Activated CD4-positive, alpha-beta T cell treated with anti-CD3 and anti-CD28 coated beads, Interleukin-2, amount 10 ng/mL, durations not matched to agents 7 days and 5 days (primary cell): ENCODE data around the gene TUBA8. TPM values are rescaled to one million over a fixed set of nuclear protein-coding genes. Genes with fewer than 3 reads are reported as not detected.

Experiments
- CTCF ChIA-PET: fragments of 350-600 bp; sonication (Branson Sonifier 250); formaldehyde crosslinking; loops from one replicate; lab custom pipeline; 2021; ENCODE audit warnings: antibody characterized with exemption; lab: Charles Lee
- POLR2A ChIA-PET: fragments of 350-600 bp; sonication (Branson Sonifier 250); formaldehyde crosslinking; loops from one replicate; lab custom pipeline; 2021; ENCODE audit warnings: antibody characterized with exemption; lab: Charles Lee
- DNase-seq: peaks from one replicate; pipeline ENCODE4 v3.0.0-alpha.2; 2020
- H3K27ac Mint-ChIP-seq: one replicate; pipeline ENCODE4 v1.8.0; 2021; ENCODE audit warnings: mild to moderate bottlenecking, moderate library complexity, mixed read lengths
- H3K27me3 Mint-ChIP-seq: one replicate; pipeline ENCODE4 v1.8.0; 2021; ENCODE audit warnings: mixed read lengths
- H3K36me3 Mint-ChIP-seq: one replicate; pipeline ENCODE4 v1.8.0; 2021; ENCODE audit warnings: low read depth, mixed read lengths
- H3K4me1 Mint-ChIP-seq: one replicate; pipeline ENCODE4 v1.8.0; 2021; ENCODE audit warnings: mixed read lengths
- H3K4me3 Mint-ChIP-seq: one replicate; pipeline ENCODE4 v1.8.0; 2021; ENCODE audit warnings: mild to moderate bottlenecking, moderate library complexity, mixed read lengths
- H3K9me3 Mint-ChIP-seq: one replicate; pipeline ENCODE4 v1.8.0; 2021; ENCODE audit warnings: mixed read lengths
- total RNA-seq, 2 experiments: library from RNA; stranded (reverse); gene quantifications; one replicate each; pipeline ENCODE4 v1.2.3, GENCODE V29; 2021

TUBA8 gene
- total RNA-seq, 2 experiments from 2014 or later: 1.4 to 2.2 TPM

GRCh38 chr22:18079706-18080233, 30.8 kb upstream of the TUBA8 start:
- CTCF ChIA-PET: interaction anchor here (1.1 to 3.0 kb wide), 4 partner anchors 9 to 250 kb away, joined by 3 to 13 read pairs (median 5); no protein-coding TSS in a partner anchor
- DNase-seq: no peak
- Mint-ChIP-seq H3K9me3 (no peaks in the 10 kb centered on the region), H3K27me3 (no peaks in the 10 kb centered on the region), H3K27ac (peak overlapping the region; percentile 82), H3K36me3 (peaks cover 54% of the 10 kb centered on the region), H3K4me3 (peak overlapping the region; percentile 89), H3K4me1 (peaks cover 46% of the 10 kb centered on the region)
- POLR2A ChIA-PET: interaction anchor here (0.6 kb wide), 1 partner anchor 80 kb away, joined by 4 read pairs; no protein-coding TSS in a partner anchor

GRCh38 chr22:18081416-18081815, 29.2 kb upstream of the TUBA8 start:
- CTCF ChIA-PET: no interaction called here
- Mint-ChIP-seq H3K36me3 (peaks cover 61% of the 10 kb centered on the region), H3K9me3 (no peaks in the 10 kb centered on the region), H3K4me1 (peaks cover 40% of the 10 kb centered on the region), H3K27me3 (no peaks in the 10 kb centered on the region), H3K4me3 (no peak overlapping the region), H3K27ac (peak overlapping the region; percentile 54)
- no peak for DNase-seq
- POLR2A ChIA-PET: no interaction called here

DNA sequence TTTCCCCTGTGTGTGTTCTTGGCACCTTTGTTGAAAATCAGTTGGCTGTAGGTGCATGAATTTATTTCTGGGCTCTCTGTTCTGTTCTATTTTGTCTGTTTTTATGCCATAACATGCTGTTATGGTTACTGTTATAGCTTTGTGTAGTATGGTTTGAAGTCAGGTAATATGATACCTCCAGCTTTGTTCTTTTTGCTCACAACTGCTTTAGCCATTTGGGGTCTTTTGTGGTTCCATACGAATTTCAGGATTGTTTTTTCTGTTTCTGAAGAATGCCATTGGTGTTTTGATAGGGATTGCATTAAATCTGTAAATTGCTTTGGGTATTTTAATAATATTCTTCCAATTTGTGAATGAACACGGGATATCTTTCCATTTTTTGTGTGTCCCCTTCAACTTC, 28.1 kb upstream of the TUBA8 start:
- DNase-seq: no peak
- Mint-ChIP-seq H3K9me3 (no peaks in the 10 kb centered on the region), H3K4me1 (peaks cover 34% of the 10 kb centered on the region), H3K27ac (no peak overlapping the region), H3K27me3 (no peaks in the 10 kb centered on the region), H3K4me3 (no peak overlapping the region), H3K36me3 (peaks cover 65% of the 10 kb centered on the region)
- CTCF ChIA-PET: no interaction called here
- POLR2A ChIA-PET: no interaction called here

DNA sequence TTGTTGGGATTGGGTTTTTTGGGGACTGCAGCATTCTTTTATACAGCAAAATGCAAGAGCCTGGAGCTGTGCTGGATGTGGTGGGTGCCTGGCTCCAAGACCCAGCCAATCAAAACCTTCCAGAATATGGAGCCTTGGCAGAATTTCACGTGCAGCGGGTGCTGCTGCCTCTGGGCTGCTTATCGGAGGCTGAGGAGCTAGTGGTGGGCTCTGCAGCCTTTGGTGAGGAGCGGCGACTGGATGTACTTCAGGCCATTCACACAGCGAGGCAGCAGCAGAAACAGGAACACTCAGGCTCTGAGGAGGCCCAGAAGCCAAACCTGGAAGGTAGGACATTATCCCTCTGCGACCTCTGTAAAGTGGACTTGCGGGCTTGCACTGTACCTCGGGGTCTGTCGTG, 27.2 kb upstream of the TUBA8 start:
- Mint-ChIP-seq H3K4me3 (no peak overlapping the region), H3K4me1 (peaks cover 34% of the 10 kb centered on the region), H3K27ac (no peak overlapping the region), H3K27me3 (no peaks in the 10 kb centered on the region), H3K36me3 (peaks cover 71% of the 10 kb centered on the region), H3K9me3 (no peaks in the 10 kb centered on the region)
- no peak for DNase-seq
- ChIA-PET CTCF (no interaction called here), POLR2A (no interaction called here)

DNA sequence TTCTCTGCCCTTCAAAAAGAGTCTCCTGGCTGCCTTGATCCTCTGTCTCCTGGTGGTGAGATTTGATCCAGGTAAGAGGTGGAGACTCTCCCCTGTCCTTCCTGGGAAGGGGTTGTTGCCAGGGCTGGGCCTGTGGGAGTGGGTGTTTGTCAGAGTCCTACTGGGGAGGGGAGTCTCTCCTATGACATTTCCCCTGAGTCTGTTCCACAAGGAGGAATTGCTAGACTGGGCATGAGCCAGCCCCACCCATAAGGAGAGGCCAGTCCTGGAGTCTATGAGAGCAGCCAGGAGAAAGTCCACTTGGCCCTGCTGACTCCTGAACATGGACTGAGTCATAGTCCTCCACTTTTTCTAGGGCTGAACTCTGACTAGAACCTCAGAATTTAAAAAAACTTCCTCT, 25.4 kb upstream of the TUBA8 start:
- H3K4me1 Mint-ChIP-seq: peaks cover 27% of the 10 kb centered on the region
- DNase-seq: no peak
- H3K27me3 Mint-ChIP-seq: no peaks in the 10 kb centered on the region
- H3K4me3 Mint-ChIP-seq: no peak overlapping the region
- H3K27ac Mint-ChIP-seq: no peak overlapping the region
- POLR2A ChIA-PET: no interaction called here
- CTCF ChIA-PET: interaction anchor here (1.0 kb wide), 1 partner anchor 9 kb away, joined by 3 read pairs; no protein-coding TSS in a partner anchor
- H3K9me3 Mint-ChIP-seq: no peaks in the 10 kb centered on the region
- H3K36me3 Mint-ChIP-seq: peaks cover 69% of the 10 kb centered on the region

DNA sequence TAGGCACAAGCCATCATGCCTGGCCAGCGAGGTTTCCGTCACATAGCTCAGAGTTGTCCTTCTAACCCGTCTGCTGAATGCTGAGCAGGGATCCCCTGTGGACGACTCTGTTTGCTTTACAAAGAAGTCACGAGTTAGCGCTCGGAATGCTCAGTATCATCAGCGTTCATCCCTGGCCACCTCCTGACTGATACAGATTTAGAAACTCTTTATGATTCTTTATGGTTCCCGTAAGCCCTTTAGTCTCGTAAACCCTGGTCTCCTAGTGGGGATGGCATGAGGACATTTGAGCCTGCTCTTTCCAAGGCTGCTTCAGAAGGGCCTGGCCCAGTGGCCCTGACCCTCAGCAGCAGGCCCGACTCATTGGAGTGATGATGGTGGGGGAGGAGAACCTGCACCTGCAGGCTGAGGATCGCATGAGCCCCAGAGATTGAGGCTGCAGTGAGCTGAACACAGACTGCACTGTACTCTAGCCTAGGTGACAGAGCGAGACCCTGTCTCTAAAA, 23.2 kb upstream of the TUBA8 start:
- Mint-ChIP-seq H3K27me3 (no peaks in the 10 kb centered on the region), H3K27ac (no peak overlapping the region), H3K36me3 (peaks cover 63% of the 10 kb centered on the region), H3K4me3 (no peak overlapping the region), H3K4me1 (peaks cover 29% of the 10 kb centered on the region), H3K9me3 (no peaks in the 10 kb centered on the region)
- ChIA-PET POLR2A (no interaction called here), CTCF (interaction anchor here (0.7 to 1.7 kb wide), 3 partner anchors 10 to 272 kb away, joined by 3 to 4 read pairs (median 3); partner anchors contain the start of gene PEX26)
- no peak for DNase-seq

DNA sequence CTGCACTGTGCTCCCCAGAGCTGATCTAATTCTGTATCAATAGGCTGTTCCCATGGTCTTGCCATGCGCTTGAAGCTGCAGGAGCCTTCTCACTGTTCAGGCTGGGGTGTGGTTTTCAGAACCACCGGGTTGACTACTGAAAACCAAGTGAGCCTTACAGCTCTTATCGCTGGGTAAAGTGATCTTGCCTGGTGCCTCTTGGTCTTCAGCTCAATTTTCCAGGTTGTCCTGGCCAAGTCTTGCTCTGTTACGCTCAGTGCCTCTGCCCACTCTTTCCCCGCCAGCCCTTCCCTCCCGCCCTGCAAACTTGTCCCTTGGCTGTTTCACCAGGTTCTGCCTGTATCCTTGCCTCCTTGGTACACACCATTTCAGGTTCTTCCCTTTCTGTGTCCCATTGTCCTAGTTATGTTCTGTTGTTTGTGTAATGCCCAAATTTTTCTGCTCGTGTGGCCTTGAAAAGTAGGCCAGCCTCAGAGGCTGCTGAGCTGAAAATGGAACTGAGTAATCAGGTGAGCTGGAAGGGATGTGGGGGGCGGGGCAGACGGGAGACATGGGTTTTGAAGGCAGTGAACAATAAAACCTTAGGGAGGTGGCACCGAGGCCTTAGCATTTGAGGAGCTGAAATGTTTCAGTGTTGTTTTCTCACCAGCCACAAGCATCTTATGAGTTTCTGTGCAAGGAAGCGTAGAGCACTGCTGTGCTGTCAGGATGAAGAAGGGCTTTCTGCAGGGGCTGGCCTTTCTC, 21.6 kb upstream of the TUBA8 start:
- H3K4me1 Mint-ChIP-seq: peaks cover 24% of the 10 kb centered on the region
- no peak overlapping the region for H3K27ac Mint-ChIP-seq
- no peaks in the 10 kb centered on the region for H3K9me3 Mint-ChIP-seq
- ChIA-PET CTCF (interaction anchor here (0.8 to 1.6 kb wide), 3 partner anchors 10 to 13 kb away, joined by 3 to 6 read pairs (median 4); partner anchors contain the start of gene PEX26), POLR2A (interaction anchor here (0.8 kb wide), 1 partner anchor 11 kb away, joined by 3 read pairs; the partner anchor contains the start of gene PEX26)
- H3K27me3 Mint-ChIP-seq: no peaks in the 10 kb centered on the region
- H3K4me3 Mint-ChIP-seq: no peak overlapping the region
- DNase-seq: no peak
- H3K36me3 Mint-ChIP-seq: peaks cover 57% of the 10 kb centered on the region

GRCh38 chr22:18090286-18090685, 20.3 kb upstream of the TUBA8 start:
- H3K27ac Mint-ChIP-seq: no peak overlapping the region
- ChIA-PET CTCF (interaction anchor here (1.4 kb wide), 1 partner anchor 11 kb away, joined by 3 read pairs; no protein-coding TSS in a partner anchor), POLR2A (no interaction called here)
- no peak for DNase-seq
- no peak overlapping the region for H3K4me3 Mint-ChIP-seq
- no peaks in the 10 kb centered on the region for H3K9me3 Mint-ChIP-seq
- peaks cover 24% of the 10 kb centered on the region for H3K4me1 Mint-ChIP-seq
- peaks cover 58% of the 10 kb centered on the region for H3K36me3 Mint-ChIP-seq
- H3K27me3 Mint-ChIP-seq: no peaks in the 10 kb centered on the region

DNA sequence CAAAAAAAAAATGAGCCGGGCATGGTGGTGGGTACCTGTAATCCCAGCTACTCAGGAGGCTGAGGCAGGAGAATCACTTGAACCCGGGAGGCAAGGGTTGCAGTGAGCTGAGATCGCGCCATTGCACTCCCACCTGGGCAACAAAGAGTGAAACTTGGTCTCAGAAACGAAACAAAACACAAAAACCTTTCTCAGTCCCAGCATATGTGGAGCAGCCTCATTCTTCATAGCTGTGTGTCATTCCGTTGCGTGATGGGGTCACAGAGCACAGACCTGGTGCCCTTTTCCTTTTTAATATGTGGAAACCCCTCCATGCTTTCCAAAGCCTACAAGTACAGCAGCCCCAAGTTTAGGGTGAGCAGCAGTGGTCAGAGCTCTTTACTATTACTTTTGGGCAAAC, 19.1 kb upstream of the TUBA8 start:
- ChIA-PET POLR2A (no interaction called here), CTCF (interaction anchor here (0.6 to 1.5 kb wide), 3 partner anchors 14 to 16 kb away, joined by 3 to 4 read pairs (median 4); no protein-coding TSS in a partner anchor)
- peaks cover 25% of the 10 kb centered on the region for H3K4me1 Mint-ChIP-seq
- peak overlapping the region; percentile 69 for H3K4me3 Mint-ChIP-seq
- H3K27me3 Mint-ChIP-seq: no peaks in the 10 kb centered on the region
- peaks cover 63% of the 10 kb centered on the region for H3K36me3 Mint-ChIP-seq
- no peaks in the 10 kb centered on the region for H3K9me3 Mint-ChIP-seq
- peak overlapping the region; percentile 86 for H3K27ac Mint-ChIP-seq
- no peak for DNase-seq

GRCh38 chr22:18091916-18092526, 18.6 kb upstream of the TUBA8 start:
- peak overlapping the region; percentile 86 for H3K27ac Mint-ChIP-seq
- peaks cover 25% of the 10 kb centered on the region for H3K4me1 Mint-ChIP-seq
- no peaks in the 10 kb centered on the region for H3K9me3 Mint-ChIP-seq
- peak overlapping the region; percentile 69 for H3K4me3 Mint-ChIP-seq
- POLR2A ChIA-PET: no interaction called here
- H3K36me3 Mint-ChIP-seq: peaks cover 67% of the 10 kb centered on the region
- CTCF ChIA-PET: interaction anchor here (0.6 to 1.5 kb wide), 4 partner anchors 14 to 57 kb away, joined by 3 to 4 read pairs (median 4); no protein-coding TSS in a partner anchor
- peak; percentile 35 for DNase-seq
- no peaks in the 10 kb centered on the region for H3K27me3 Mint-ChIP-seq

DNA sequence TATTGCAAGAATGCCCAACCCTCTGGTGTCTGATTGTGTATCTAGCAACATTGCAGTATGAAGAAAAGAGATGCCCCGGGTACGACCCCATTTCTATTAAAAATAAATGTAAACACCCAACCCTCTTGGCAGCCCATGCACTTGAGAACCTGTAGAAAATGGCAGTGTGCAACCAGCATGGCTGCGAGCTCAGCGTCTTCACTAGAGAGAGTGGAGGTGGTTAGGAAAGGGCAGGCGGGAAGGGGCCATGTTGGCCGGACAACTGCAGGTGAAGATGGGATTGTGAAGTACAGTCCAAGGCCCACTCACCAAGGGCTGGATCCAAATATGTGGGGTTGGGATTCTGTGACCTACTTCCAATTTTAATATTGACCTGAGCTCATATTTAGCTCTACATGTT, 16.9 kb upstream of the TUBA8 start:
- peaks cover 53% of the 10 kb centered on the region for H3K36me3 Mint-ChIP-seq
- H3K4me1 Mint-ChIP-seq: peaks cover 23% of the 10 kb centered on the region
- H3K9me3 Mint-ChIP-seq: no peaks in the 10 kb centered on the region
- ChIA-PET POLR2A (interaction anchor here (0.6 kb wide), 1 partner anchor 16 kb away, joined by 3 read pairs; the partner anchor contains the start of gene PEX26), CTCF (interaction anchor here (0.9 to 2.1 kb wide), 5 partner anchors 12 to 35 kb away, joined by 3 to 7 read pairs (median 3); no protein-coding TSS in a partner anchor)
- DNase-seq: no peak
- no peaks in the 10 kb centered on the region for H3K27me3 Mint-ChIP-seq
- no peak overlapping the region for H3K4me3 Mint-ChIP-seq
- no peak overlapping the region for H3K27ac Mint-ChIP-seq

DNA sequence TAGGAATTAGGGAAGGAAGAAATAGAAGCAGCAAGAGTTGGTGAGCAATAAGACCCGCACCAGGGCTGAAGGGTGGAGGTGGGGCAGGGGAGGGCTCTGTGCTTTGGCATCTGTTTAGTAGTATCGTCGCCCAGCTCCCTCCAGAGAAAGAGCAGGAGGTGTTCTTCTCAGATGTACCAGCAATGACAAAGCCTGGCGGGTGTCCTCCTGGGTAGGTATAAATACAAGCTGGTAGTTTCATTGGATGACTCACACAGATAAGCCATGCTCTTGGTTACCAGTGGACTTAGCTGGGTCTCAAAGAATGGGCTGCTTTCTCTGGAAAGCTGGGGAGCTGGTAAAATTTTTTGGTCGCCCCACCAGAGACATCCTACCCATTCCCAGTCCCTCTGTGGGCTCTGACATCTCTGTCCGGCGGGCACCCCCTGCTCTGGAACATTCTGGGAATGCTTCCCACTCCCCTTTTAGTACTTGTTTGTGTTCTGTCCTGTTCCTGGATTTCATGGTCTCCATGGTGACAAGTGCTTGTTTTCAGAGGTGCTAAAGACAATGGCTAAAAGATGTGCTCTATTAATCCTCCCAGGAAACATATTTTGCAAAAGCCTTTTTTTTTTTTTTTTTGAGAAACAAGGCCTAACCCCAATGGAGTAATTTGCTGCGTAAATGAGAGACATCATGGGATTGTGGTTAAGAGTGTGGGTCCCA, 15.4 kb upstream of the TUBA8 start:
- H3K4me1 Mint-ChIP-seq: peaks cover 16% of the 10 kb centered on the region
- CTCF ChIA-PET: interaction anchor here (1.5 to 2.1 kb wide), 2 partner anchors 16 to 19 kb away, joined by 3 to 7 read pairs; no protein-coding TSS in a partner anchor
- peaks cover 48% of the 10 kb centered on the region for H3K36me3 Mint-ChIP-seq
- DNase-seq: no peak
- H3K27me3 Mint-ChIP-seq: no peaks in the 10 kb centered on the region
- no peaks in the 10 kb centered on the region for H3K9me3 Mint-ChIP-seq
- no peak overlapping the region for H3K27ac Mint-ChIP-seq
- no peak overlapping the region for H3K4me3 Mint-ChIP-seq
- POLR2A ChIA-PET: no interaction called here
